GM23338 (cell line): ENCODE data around the gene PERM1. TPM values are rescaled to one million over a fixed set of nuclear protein-coding genes. Genes with fewer than 3 reads are reported as not detected.

Experiments used
- ATAC-seq: fragments of 200-7000 bp; cut with Tn5 transposase; 3 replicates; pipeline ENCODE4 v1.9.1; 2020
- DNase-seq: peaks from one replicate; pipeline ENCODE4 v3.0.0-alpha.2; 2015; ENCODE audit warnings: low spot score
- H2AFZ ChIP-seq: fragments of 200-600 bp; sonication (generic); 2 replicates; pipeline ENCODE4 v1.8.0; 2016; ENCODE audit warnings: antibody characterized with exemption, mild to moderate bottlenecking, moderate library complexity
- H3F3A ChIP-seq: fragments of 200-600 bp; sonication (generic); replicated peaks from 2 replicates; pipeline ENCODE4 v1.8.0; 2017; ENCODE audit warnings: antibody characterized with exemption, mixed run types, low read depth
- H3K27ac ChIP-seq: fragments of 200-600 bp; sonication (generic); 2 replicates; pipeline ENCODE4 v1.6.1; 2016; ENCODE audit warnings: low read depth
- H3K27me3 ChIP-seq: fragments of 200-600 bp; sonication (generic); 2 replicates; pipeline ENCODE4 v1.8.0; 2016; ENCODE audit warnings: mild to moderate bottlenecking, mixed run types, moderate library complexity; ENCODE audit not compliant: insufficient read depth
- H3K36me3 ChIP-seq: fragments of 200-600 bp; sonication (generic); 2 replicates; pipeline ENCODE4 v1.8.0; 2016; ENCODE audit warnings: mild to moderate bottlenecking; ENCODE audit not compliant: insufficient read depth
- H3K4me1 ChIP-seq: fragments of 200-600 bp; sonication (generic); 2 replicates; pipeline ENCODE4 v1.8.0; 2016; ENCODE audit warnings: mild to moderate bottlenecking, moderate library complexity; ENCODE audit not compliant: insufficient read depth
- H3K4me2 ChIP-seq: fragments of 200-600 bp; sonication (generic); 2 replicates; pipeline ENCODE4 v1.7.1; 2017; ENCODE audit warnings: mixed run types
- H3K4me3 ChIP-seq: fragments of 200-600 bp; sonication (generic); 2 replicates; pipeline ENCODE4 v1.6.1; 2016; ENCODE audit warnings: mixed run types
- H3K79me2 ChIP-seq: fragments of 200-600 bp; sonication (generic); replicated peaks from 2 replicates; pipeline ENCODE4 v1.8.0; 2017; ENCODE audit warnings: mild to moderate bottlenecking; ENCODE audit not compliant: insufficient read depth
- H3K9me2 ChIP-seq: fragments of 200-600 bp; sonication (generic); 2 replicates; pipeline ENCODE4 v1.8.0; 2017; ENCODE audit not compliant: insufficient read depth
- H4K20me1 ChIP-seq: fragments of 200-600 bp; sonication (generic); replicated peaks from 2 replicates; pipeline ENCODE4 v1.8.0; 2017; ENCODE audit warnings: mild to moderate bottlenecking; ENCODE audit not compliant: insufficient read depth
- H3K27ac Mint-ChIP-seq: 2 replicates; pipeline ENCODE4 v1.8.0; 2020; ENCODE audit warnings: inconsistent platforms, mild to moderate bottlenecking, moderate library complexity, mixed read lengths
- H3K27me3 Mint-ChIP-seq: 3 replicates; pipeline ENCODE4 v1.8.0; 2022; ENCODE audit warnings: low read depth, mild to moderate bottlenecking, moderate library complexity, mixed read lengths, inconsistent platforms; ENCODE audit not compliant: insufficient read depth, poor library complexity
- H3K36me3 Mint-ChIP-seq: 3 replicates; pipeline ENCODE4 v1.8.0; 2021; ENCODE audit warnings: low read depth, mild to moderate bottlenecking, inconsistent platforms, moderate library complexity, mixed read lengths
- H3K4me1 Mint-ChIP-seq: 3 replicates; pipeline ENCODE4 v1.8.0; 2020; ENCODE audit warnings: mild to moderate bottlenecking, inconsistent platforms, mixed read lengths
- H3K4me3 Mint-ChIP-seq: 3 replicates; pipeline ENCODE4 v1.8.0; 2021; ENCODE audit warnings: moderate library complexity, mild to moderate bottlenecking, inconsistent platforms, mixed read lengths
- H3K9me3 Mint-ChIP-seq: 3 replicates; pipeline ENCODE4 v1.8.0; 2020; ENCODE audit warnings: moderate library complexity, mild to moderate bottlenecking, inconsistent platforms, mixed read lengths
- CREB1 ChIP-seq: fragments of 250-450 bp; sonication (Bioruptor Pico); IDR thresholded peaks from 2 replicates; pipeline ENCODE4 v1.5.0; 2020; ENCODE audit warnings: low read depth, mild to moderate bottlenecking, moderate library complexity
- CTCF ChIP-seq, 2 experiments: fragments of 200-600 bp in 1 of 2; sonication (generic) in 1 of 2; conservative IDR thresholded peaks; 2 replicates each; pipeline versions ENCODE4 v1.5.1 to v1.6.1; 2016 to 2017; ENCODE audit warnings: antibody characterized with exemption in 2 of 2, low read depth in 2 of 2, mild to moderate bottlenecking in 2 of 2, moderate library complexity in 1 of 2
- ETS1 ChIP-seq: IDR thresholded peaks from 2 replicates; pipeline ENCODE4 v1.6.1; 2016; ENCODE audit warnings: antibody characterized with exemption
- EZH2 ChIP-seq: fragments of 200-600 bp; sonication (generic); IDR thresholded peaks from one replicate; pipeline ENCODE4 v1.8.0; 2017; ENCODE audit warnings: antibody characterized with exemption, mild to moderate bottlenecking, low read depth; ENCODE audit not compliant: unreplicated experiment
- EZH2phosphoT487 ChIP-seq: fragments of 200-600 bp; sonication (generic); IDR thresholded peaks from one replicate; pipeline ENCODE4 v1.8.1; 2018; ENCODE audit warnings: antibody characterized with exemption; ENCODE audit not compliant: unreplicated experiment
- JUNB ChIP-seq: IDR thresholded peaks from one replicate; pipeline ENCODE4 v1.6.1; 2016; ENCODE audit warnings: antibody characterized with exemption; ENCODE audit not compliant: unreplicated experiment
- NANOG ChIP-seq: IDR thresholded peaks from 2 replicates; pipeline ENCODE4 v1.6.1; 2016; ENCODE audit warnings: antibody characterized with exemption, borderline replicate concordance
- POLR2AphosphoS5 ChIP-seq: IDR thresholded peaks from 2 replicates; pipeline ENCODE4 v1.6.1; 2016; ENCODE audit warnings: antibody characterized with exemption, low read depth
- REST ChIP-seq: IDR thresholded peaks from one replicate; pipeline ENCODE4 v1.6.1; 2018; ENCODE audit warnings: antibody characterized with exemption; ENCODE audit not compliant: unreplicated experiment
- STAT1 ChIP-seq: IDR thresholded peaks from one replicate; pipeline ENCODE4 v1.6.1; 2016; ENCODE audit warnings: antibody characterized with exemption; ENCODE audit not compliant: unreplicated experiment
- ZNF114 ChIP-seq: fragments of 250-450 bp; sonication (Bioruptor Pico); IDR thresholded peaks from 2 replicates; pipeline ENCODE4 v1.5.0; 2020; ENCODE audit warnings: mild to moderate bottlenecking, moderate library complexity
- ZNF331 ChIP-seq: fragments of 250-450 bp; sonication (Bioruptor Pico); IDR thresholded peaks from 2 replicates; pipeline ENCODE4 v1.5.0; 2020; ENCODE audit warnings: low read depth, mild to moderate bottlenecking, moderate library complexity
- ZNF462 ChIP-seq: fragments of 250-450 bp; sonication (Bioruptor Pico); IDR thresholded peaks from 2 replicates; pipeline ENCODE4 v1.5.0; 2020; ENCODE audit warnings: mild to moderate bottlenecking, moderate library complexity
- polyA plus RNA-seq: library from polyadenylated mRNA; unstranded; fragments of >200 nt; fragmentation: Nextera tagmentation; extraction: Ambion mirVana; gene quantifications from 2 replicates; pipeline ENCODE4 v1.2.1, GENCODE V29; 2016
- total RNA-seq: library from RNA; depleted of rRNA; stranded (reverse); fragments of >200 nt; shearing (Covaris generic); gene quantifications from 2 replicates; pipeline ENCODE4 v1.2.3, GENCODE V29; 2014

PERM1 gene
- total and polyA plus RNA-seq, 2 experiments from 2014 or later: 1.1 TPM; not detected in 1

- Histone ChIP-seq H3K4me3 (no peak overlapping the region), H3F3A (0 out of 2 replicates have a peak, but pooled peaks cover 3% of the 10 kb centered on the region), H4K20me1 (no peaks in the 10 kb centered on the region; the same call in 1 of the 2 replicates), H3K27ac (no peak overlapping the region), H2AFZ (no peak overlapping the region), H3K27me3 (peaks cover 46% of the 10 kb centered on the region), H3K4me2 (no peak overlapping the region), H3K79me2 (no peaks in the 10 kb centered on the region), H3K9me2 (no peaks in the 10 kb centered on the region), H3K36me3 (peaks cover 6% of the 10 kb centered on the region; the same call in 1 of the 2 replicates), H3K4me1 (peaks cover 5% of the 10 kb centered on the region; the same call in 1 of the 2 replicates)
- H3K9me3 Mint-ChIP-seq: peaks cover 3% of the 10 kb centered on the region; the same call in 1 of the 3 replicates
- no peak for ATAC-seq
- H3K27ac Mint-ChIP-seq: no peak overlapping the region
- no peak overlapping the region for H3K4me3 Mint-ChIP-seq
- TF ChIP-seq REST (no peak), JUNB (no peak), EZH2 (no peak), CREB1 (CRISPR knock-in tag) (no peak), ZNF114 (CRISPR knock-in tag) (no peak), EZH2phosphoT487 (no peak), ETS1 (no peak), ZNF331 (CRISPR knock-in tag) (no peak), CTCF (conservative IDR thresholded peaks at IDR 0.05; ENCODE audit: low read depth in 2 of 2) (no peak), NANOG (no peak), POLR2AphosphoS5 (no peak), ZNF462 (CRISPR knock-in tag) (no peak), STAT1 (no peak)
- peaks cover 24% of the 10 kb centered on the region for H3K36me3 Mint-ChIP-seq
- peaks cover 7% of the 10 kb centered on the region; the same call in 1 of the 3 replicates for H3K4me1 Mint-ChIP-seq
- H3K27me3 Mint-ChIP-seq: peaks cover 30% of the 10 kb centered on the region
- DNase-seq: no peak
These were observed 37.3 kb downstream of the PERM1 start for GRCh38 chr1:944341-945325.
